MM.1S (cell line): ENCODE measurements around the gene FAM193A.

Experiments
- EZH2 ChIP-seq: fragments of 300-600 bp; sonication (generic); optimal IDR thresholded peaks from 2 replicates; pipeline ENCODE3; 2017; ENCODE audit warnings: low read depth, mild to moderate bottlenecking, antibody characterized with exemption, low read length, mixed read lengths
- EZH2phosphoT487 ChIP-seq: fragments of 300-600 bp; sonication (generic); IDR thresholded peaks from 2 replicates; pipeline ENCODE4 v1.6.1; 2018; ENCODE audit warnings: antibody characterized with exemption, low read length
- TF ChIP-seq, protein P1 (sequence below): fragments of 300-600 bp; sonication (generic); IDR thresholded peaks from 2 replicates; pipeline ENCODE4 v1.5.1; 2016; ENCODE audit warnings: antibody characterized with exemption, low read length, mixed read lengths

DNA sequence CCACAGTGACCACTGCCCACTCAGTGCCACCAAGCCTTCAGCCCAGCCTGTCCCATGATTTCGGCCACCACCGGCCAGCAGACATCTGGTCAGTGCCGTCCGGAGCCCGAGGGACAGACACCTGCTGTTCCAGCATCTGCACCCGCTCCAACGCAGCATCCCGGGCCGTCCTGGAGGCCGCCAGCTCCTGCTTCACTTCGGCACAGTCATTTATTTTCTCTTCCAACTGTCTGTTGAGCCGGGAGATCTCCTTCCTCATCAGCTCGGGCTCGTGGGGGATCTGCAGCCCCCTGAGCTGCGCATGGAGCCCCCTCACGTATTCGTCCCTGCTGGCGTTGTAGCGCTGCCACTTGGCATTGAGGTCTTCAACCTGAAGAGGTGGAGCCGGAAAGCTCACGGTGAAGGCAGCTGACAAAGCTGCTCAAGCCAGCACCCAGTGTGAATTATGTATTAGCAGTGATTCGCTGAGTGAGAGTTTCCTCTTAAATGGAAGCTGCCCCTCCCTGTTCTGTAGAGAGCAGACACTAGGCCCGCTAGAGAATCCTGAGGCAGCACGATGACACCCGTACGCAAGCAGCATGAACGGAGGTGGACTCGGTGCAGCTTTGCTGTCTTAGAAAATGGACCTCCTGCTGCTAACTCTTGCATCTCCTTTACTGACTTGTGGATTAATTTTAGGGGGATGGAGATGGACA is 208.3 kb downstream of the FAM193A start:
- TF ChIP-seq, protein P1, sequence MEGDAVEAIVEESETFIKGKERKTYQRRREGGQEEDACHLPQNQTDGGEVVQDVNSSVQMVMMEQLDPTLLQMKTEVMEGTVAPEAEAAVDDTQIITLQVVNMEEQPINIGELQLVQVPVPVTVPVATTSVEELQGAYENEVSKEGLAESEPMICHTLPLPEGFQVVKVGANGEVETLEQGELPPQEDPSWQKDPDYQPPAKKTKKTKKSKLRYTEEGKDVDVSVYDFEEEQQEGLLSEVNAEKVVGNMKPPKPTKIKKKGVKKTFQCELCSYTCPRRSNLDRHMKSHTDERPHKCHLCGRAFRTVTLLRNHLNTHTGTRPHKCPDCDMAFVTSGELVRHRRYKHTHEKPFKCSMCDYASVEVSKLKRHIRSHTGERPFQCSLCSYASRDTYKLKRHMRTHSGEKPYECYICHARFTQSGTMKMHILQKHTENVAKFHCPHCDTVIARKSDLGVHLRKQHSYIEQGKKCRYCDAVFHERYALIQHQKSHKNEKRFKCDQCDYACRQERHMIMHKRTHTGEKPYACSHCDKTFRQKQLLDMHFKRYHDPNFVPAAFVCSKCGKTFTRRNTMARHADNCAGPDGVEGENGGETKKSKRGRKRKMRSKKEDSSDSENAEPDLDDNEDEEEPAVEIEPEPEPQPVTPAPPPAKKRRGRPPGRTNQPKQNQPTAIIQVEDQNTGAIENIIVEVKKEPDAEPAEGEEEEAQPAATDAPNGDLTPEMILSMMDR, result no peak
- TF ChIP-seq EZH2, result no peak
- no peak for TF ChIP-seq EZH2phosphoT487
